Inflammatory macrophage treated with lipopolysaccharide for 4 hours (primary cell): ENCODE measurements around the gene ISLR.
A peak's percentile ranks its signal among the peaks of the same experiment; 100 is the strongest.

Experiments used
- DNase-seq: peaks from one replicate; pipeline ENCODE4 v3.0.0-alpha.2; 2020

The ISLR gene

GRCh38 chr15:74197176-74197965 lies 23.9 kb downstream of the ISLR start:
- DNase-seq: no peak

GRCh38 chr15:74199297-74199652 lies 25.8 kb downstream of the ISLR start:
- no peak for DNase-seq

DNA sequence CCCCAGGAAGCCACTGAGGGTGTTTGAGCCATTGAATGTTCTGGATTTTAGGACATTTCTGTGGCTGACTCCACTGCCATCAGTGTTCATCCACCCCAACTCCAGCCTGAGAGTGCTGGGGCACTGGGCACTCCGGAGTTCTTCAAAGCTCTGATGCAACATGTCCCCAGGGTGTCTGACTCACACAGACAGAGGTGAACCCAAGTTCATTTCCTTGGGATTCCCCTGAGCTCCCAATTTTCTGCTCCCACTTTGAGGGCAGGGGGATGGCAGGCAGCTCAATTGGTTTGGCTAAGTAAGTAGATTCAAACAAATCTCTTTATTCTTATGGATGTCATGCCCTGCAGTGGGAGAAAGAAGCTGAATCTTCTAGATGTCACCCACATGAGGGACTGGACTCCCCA lies 26.9 kb downstream of the ISLR start:
- DNase-seq: peak; percentile 14

DNA sequence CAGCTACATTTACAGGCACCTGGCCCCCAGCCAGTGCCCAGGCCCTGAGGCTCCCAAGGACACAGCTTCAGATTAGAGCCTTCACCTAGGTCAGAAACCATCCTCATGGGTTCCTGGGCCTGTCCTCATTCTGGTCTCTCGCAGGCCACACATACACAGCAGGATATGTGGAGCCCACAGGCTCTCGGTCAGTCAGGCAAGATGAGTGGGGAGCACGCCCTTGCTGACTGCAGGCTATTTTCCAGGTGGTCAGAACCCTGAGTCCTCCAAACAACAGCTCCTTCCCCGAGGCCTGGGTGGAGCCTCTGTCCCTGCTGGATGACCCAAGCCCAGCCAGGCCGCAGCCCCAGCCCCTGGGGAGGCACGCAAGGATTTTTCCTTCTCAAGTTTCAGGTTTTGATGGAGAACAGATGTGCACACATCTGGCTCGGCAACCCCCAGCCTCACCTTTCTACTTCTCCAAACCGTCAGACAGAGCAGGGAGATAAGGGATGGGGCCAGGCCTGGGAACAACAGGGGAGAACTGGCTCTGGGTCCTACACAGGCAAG lies 27.4 kb downstream of the ISLR start:
- DNase-seq: no peak

DNA sequence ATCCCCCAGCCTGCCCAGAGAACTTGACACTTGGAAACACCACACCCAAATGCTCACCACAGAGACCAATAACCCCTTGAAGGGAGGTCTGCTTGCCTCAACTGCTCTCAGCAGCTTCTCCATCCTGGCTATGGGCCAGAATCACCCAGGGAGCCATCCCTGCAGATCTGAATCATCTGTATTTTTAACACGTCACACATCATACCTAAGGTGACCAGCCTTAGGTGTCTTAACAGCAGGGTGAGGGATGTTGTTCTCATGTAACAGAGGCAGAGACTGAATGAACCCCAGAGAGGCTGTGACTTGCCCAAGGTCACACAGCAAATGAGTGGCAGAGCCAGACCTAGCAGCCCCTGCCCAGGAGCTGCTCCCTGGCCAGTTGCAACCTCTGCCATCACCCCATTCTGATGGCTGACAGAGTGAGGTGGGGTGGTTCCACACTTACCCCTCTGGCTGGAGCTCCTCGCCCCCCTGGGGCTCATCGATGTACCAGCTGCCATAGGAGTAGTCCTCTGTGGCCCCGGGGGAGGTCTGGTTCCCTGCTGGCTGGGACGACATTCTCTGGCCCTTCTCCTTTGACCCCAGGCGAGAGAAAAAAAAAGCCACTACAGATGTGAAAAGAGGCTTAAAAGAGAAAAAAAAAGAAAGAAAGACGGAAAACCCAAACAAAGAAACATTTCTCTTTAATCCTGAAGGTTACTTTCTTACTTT lies 28.4 kb downstream of the ISLR start:
- no peak for DNase-seq

GRCh38 chr15:74202452-74203401 lies 29.2 kb downstream of the ISLR start, which contains the start of gene STRA6:
Gene STRA6, minus strand, starts transcription at chr15:74202787. Its CDS starts 520 bp downstream, at chr15:74202267.
- no peak for DNase-seq

GRCh38 chr15:74203914-74204431 lies 30.5 kb downstream of the ISLR start:
- DNase-seq: no peak

- DNase-seq: no peak
Observed at GRCh38 chr15:74205582-74205947, 32.1 kb downstream of the ISLR start.

DNA sequence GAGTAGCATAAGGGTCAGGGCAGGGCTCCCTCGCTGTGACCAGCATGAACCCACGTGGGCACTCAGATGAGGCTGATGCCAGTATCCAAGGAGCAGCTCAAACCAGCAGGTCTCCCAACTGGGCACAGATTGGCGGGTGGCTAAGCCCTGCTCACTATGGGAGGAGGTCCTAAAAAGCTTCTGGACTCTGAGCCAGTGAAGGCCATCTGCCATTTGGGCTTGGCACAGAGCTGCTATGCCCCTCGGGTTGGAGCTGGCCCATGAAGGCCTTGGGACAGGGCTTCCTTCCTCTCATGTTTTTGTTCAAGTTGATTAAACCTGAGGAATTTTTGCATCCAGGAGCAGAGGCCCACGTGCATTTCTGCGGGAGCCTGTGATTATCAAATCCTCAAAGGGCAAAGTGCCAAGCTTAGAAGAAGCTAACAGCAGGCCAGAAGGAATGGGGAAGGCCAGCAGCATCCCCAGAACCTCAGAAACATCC lies 33.3 kb downstream of the ISLR start:
- no peak for DNase-seq

DNA sequence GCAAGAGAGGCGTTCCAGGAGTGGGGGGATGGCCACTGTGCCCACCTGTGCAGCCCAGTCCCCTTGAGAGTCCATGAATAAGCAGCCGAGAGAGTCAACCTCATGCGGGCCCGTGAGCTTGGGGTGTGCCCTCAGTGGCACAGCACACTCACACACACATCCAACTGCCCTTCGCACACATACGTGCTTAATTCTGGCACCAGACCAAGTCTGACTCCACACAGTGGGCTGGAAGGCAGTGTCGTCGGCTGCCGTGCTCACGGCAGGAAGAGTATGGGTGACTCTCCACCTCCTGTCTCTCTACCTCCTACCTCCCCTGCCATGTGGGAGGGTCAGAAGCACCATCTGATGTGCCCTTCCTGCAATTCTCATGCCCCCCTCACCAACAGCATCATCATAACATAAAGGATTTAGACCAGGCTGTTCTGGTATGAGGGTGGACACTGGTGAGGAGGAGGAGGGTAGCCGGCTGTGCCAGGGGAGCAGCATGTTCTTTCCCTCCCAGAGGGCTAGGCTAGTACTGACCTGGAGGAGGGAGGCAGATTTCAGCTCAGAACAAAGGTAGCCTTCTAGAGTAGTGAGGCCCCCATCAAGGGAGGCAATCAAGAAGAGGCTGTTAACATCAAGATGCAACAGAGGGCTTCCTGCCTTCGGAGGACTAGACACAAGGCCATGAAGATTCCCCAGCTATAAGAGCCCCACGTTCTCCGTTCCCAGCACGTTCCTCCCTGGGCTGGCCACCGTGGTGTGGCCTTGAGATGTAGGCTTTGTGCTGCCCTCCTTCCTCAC lies 34.3 kb downstream of the ISLR start:
- no peak for DNase-seq

GRCh38 chr15:74208496-74208895 lies 35.0 kb downstream of the ISLR start:
- DNase-seq: no peak

DNA sequence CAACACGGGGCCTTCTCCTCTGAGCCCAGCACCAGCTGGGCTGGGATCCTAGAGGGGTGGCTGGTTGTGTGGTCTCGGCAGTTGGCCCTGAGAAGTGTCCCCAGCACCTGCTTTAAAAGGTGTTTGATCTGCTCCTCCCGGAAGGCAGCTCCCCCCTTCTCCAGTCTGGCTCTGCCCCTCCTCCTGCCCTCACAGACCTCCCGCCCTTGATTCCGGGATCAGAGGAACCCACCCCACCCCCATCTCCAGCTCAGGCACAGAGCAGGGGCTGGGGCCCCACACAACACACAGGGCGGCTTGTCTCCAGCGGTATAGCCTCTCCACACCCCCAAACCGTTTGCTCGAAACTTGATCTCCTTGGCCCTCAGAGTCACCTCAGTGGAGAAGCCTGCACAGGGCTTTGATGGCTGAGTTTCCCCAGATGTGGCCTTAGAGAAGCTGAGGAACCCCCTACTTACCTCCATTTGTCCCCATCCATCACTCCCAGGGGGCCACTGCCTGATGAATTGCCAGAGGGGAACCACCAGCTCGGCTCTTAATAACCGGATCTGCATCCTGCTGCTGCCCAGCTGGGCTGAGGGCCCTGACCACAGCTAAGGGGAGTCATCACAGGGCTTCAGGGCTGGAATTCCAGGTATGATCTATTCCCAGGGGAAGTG lies 35.5 kb downstream of the ISLR start:
- DNase-seq: no peak

DNA sequence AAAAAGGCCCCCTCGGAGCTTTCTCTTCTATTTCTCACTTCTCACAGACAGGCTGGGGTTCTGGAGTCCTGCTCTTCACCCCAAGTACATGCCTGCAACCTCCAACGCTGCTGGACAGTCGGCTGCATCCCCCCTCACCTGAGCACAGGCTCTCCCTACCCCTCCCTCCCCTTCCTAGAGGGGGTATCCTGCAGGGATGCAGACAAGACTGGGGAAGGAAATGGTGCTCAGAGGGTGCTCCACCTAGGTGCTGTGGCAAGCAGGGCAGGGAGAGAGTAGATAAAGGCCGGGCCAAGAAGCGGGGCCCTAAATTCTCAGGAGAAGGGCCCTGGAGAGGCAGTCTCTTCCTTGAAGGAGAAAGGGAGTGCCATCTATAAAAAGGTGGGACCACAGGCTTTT lies 36.0 kb downstream of the ISLR start:
- DNase-seq: no peak

GRCh38 chr15:74209997-74210671 lies 36.6 kb downstream of the ISLR start:
- no peak for DNase-seq

- no peak for DNase-seq
Observed at GRCh38 chr15:74210729-74211128, 37.2 kb downstream of the ISLR start.

GRCh38 chr15:74211656-74212055 lies 38.1 kb downstream of the ISLR start:
- DNase-seq: no peak

DNA sequence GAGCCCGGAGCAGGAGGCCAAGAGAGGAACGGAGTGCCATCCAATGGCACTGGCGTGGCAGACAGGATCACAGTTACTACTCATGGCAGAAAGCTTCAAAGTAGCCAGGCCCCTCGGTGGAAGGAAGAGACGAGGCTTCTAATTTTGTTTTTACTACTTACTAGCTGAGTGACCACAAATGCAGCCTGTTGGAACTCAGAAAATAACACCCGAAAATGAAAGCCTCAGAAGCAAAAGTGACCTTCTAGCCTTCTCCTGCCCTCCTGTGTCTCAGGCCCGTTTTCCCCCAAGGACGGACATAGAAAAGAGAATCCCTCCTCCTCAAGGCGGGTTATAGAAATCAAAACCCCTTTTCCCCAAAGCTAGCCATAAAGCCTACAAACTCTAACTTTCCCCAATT lies 39.0 kb downstream of the ISLR start:
- DNase-seq: no peak

- DNase-seq: no peak
Observed at GRCh38 chr15:74213858-74214284, 40.4 kb downstream of the ISLR start.

DNA sequence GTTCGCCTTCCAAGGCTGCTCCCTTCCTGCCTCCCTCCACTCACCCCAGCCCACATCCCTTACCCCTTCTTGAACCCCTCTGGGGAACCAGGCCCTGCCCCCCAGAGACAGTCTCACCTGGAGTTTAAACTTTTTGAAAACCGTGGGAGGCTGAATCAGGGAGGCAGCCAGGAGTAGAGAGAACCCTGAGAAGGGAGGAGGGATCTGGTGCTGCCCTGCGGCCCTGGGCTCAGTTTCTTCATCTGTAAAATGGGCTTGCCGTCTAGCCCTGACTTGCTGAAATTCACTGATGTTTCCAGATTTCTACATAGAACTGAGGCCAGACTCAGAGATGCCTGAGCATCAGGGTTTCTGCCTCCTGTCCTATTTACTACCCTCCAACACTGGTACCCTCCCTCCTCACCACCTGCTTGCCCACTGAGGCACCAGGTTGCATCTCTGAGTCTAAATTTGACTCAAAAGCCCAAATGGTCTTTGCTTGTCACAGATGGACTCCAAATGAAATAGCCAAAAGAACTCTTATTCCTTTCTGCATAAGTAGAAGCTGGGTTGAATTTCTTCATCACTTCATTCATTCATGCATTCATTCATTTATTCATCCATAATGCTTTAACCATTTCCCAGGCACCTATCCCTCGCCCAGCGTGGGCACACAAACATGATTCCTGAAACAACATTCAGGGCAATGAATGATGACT lies 41.0 kb downstream of the ISLR start:
- no peak for DNase-seq

DNA sequence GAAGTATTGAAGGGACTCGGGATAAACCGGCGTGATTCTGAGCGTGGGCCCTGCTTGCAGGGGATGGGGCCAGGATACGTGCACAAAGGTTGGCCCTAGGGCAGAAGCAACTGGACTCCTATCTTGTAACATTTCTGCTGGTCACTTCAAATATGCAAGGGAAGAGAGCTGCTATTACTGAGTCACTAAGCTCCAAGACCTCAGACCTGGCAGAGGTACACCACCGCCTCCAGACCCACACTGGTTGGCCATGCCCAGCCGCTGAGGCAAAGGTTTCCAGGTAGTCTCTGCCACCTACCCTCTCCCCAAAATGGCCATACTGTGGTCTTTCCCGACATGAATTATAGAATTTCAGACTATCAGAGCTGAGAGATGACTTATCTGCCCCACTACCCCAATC lies 42.4 kb downstream of the ISLR start:
- DNase-seq: no peak
